AG10803 (cell line): Measurements from ENCODE around the gene OSER1.
"Not testable (repeated sequence)": the region's sequence is repeated elsewhere in the genome, so short reads cannot be mapped to it uniquely, and the experiment has no call there.

Experiments used
- DNase-seq: peaks from one replicate; pipeline ENCODE4 v3.0.0; 2010; ENCODE audit warnings: low read depth
- H3K4me3 ChIP-seq: 2 replicates; pipeline ENCODE4 v1.5.1; 2011; ENCODE audit warnings: mild to moderate bottlenecking, low read length, control low read depth
- CTCF ChIP-seq: conservative IDR thresholded peaks from 2 replicates; pipeline ENCODE4 v1.5.1; 2011; ENCODE audit warnings: mild to moderate bottlenecking, low read length, control low read depth, inconsistent platforms

Gene OSER1

GRCh38 chr20:44190197-44190852, 20.2 kb downstream of the OSER1 start:
- H3K4me3 ChIP-seq, result not testable (repeated sequence)
- peak; percentile 93 for TF ChIP-seq CTCF
- DNase-seq, result peak; percentile 80

- no peak for TF ChIP-seq CTCF
- DNase-seq, result no peak
- no peak overlapping the region for H3K4me3 ChIP-seq
Measured at GRCh38 chr20:44188752-44189151, 21.8 kb downstream of the OSER1 start.

- peak; percentile 80 for DNase-seq
- H3K4me3 ChIP-seq, result peak overlapping the region; percentile 70
- TF ChIP-seq CTCF, result no peak
Measured at GRCh38 chr20:44187772-44188709, 22.5 kb downstream of the OSER1 start.

- H3K4me3 ChIP-seq, result peak within 1 kb of the TSS; percentile 70
- no peak for TF ChIP-seq CTCF
- DNase-seq, result peak; percentile 92
Measured at GRCh38 chr20:44187054-44187771, 23.4 kb downstream of the OSER1 start, which contains the start of gene JPH2. Gene JPH2 (minus strand): TSS chr20:44187188. CDS start chr20:44186705, 483 bp downstream.

- no peak for TF ChIP-seq CTCF
- peak overlapping the region; percentile 70 for H3K4me3 ChIP-seq
- no peak for DNase-seq
Measured at GRCh38 chr20:44186674-44187053, 23.9 kb downstream of the OSER1 start.

- no peak for TF ChIP-seq CTCF
- H3K4me3 ChIP-seq, result peak overlapping the region; percentile 70
- DNase-seq, result no peak
Measured at GRCh38 chr20:44186201-44186600, 24.4 kb downstream of the OSER1 start.
